IPS DF 6.9 (cell line): ENCODE measurements around the gene TRIP13.
"Not testable (repeated sequence)": the region's sequence is repeated elsewhere in the genome, so short reads cannot be mapped to it uniquely, and the experiment has no call there.

ENCODE experiments used
- DNase-seq: peaks from one replicate; pipeline ENCODE4 v3.0.0-alpha.2; 2013; ENCODE audit warnings: low read depth, low spot score
- H3K27ac ChIP-seq: one replicate; pipeline ENCODE4 v1.5.1; 2013; ENCODE audit warnings: low read length, control low read depth
- H3K27me3 ChIP-seq: 2 replicates; pipeline ENCODE4 v1.6.1; 2013; ENCODE audit warnings: mild to moderate bottlenecking, low read length; ENCODE audit not compliant: control insufficient read depth, insufficient read depth
- H3K36me3 ChIP-seq: 2 replicates; pipeline ENCODE4 v1.6.1; 2013; ENCODE audit warnings: low read length; ENCODE audit not compliant: control insufficient read depth, insufficient read depth
- H3K4me1 ChIP-seq: 2 replicates; pipeline ENCODE4 v1.6.1; 2013; ENCODE audit warnings: low read length; ENCODE audit not compliant: control insufficient read depth, insufficient read depth
- H3K4me3 ChIP-seq: 2 replicates; pipeline ENCODE4 v1.5.1; 2013; ENCODE audit warnings: mild to moderate bottlenecking, low read length
- H3K9me3 ChIP-seq: 2 replicates; pipeline ENCODE4 v1.6.1; 2013; ENCODE audit warnings: low read length, inconsistent platforms; ENCODE audit not compliant: control insufficient read depth, insufficient read depth
- WGBS: extraction: QIAGEN DNeasy Blood & Tissue Kit; methylation state at CpG from one replicate; pipeline ENCODE4 v1.1.7; 2013; ENCODE audit warnings: mixed read lengths, missing lambda C conversion rate; ENCODE audit not compliant: insufficient read length, insufficient coverage; 5-methylcytosine and 5-hydroxymethylcytosine counted together

Gene TRIP13

GRCh38 chr5:919356-920000 is 26.8 kb downstream of the TRIP13 start:
- H3K36me3 ChIP-seq, result peaks cover 20% of the 10 kb centered on the region
- no CpG with 5 or more reads among the region's 9 CpGs for WGBS
- no peak for DNase-seq
- no peaks in the 10 kb centered on the region for H3K27me3 ChIP-seq
- no peaks in the 10 kb centered on the region for H3K4me1 ChIP-seq
- no peak overlapping the region for H3K27ac ChIP-seq
- H3K9me3 ChIP-seq, result no peaks in the 10 kb centered on the region
- H3K4me3 ChIP-seq, result no peak overlapping the region

- no peak for DNase-seq
- Histone ChIP-seq H3K27me3 (no peaks in the 10 kb centered on the region), H3K9me3 (no peaks in the 10 kb centered on the region), H3K4me1 (no peaks in the 10 kb centered on the region), H3K4me3 (no peak overlapping the region), H3K36me3 (peaks cover 18% of the 10 kb centered on the region), H3K27ac (no peak overlapping the region)
- no CpG with 5 or more reads among the region's 7 CpGs for whole genome bisulfite sequencing
These were observed 27.6 kb downstream of the TRIP13 start for GRCh38 chr5:920321-920720.

- H3K27ac ChIP-seq, result no peak overlapping the region
- no peaks in the 10 kb centered on the region for H3K9me3 ChIP-seq
- H3K4me1 ChIP-seq, result no peaks in the 10 kb centered on the region
- WGBS, result no CpG with 5 or more reads among the region's 9 CpGs
- peaks cover 6% of the 10 kb centered on the region for H3K27me3 ChIP-seq
- DNase-seq, result no peak
- H3K36me3 ChIP-seq, result peaks cover 5% of the 10 kb centered on the region; the same call in 1 of the 2 replicates
- no peak overlapping the region for H3K4me3 ChIP-seq
These were observed 29.1 kb downstream of the TRIP13 start for GRCh38 chr5:921456-922435.

GRCh38 chr5:922436-923280 is 30.0 kb downstream of the TRIP13 start:
- no CpG with 5 or more reads among the region's 17 CpGs for WGBS
- Histone ChIP-seq H3K27ac (no peak overlapping the region), H3K4me1 (no peaks in the 10 kb centered on the region), H3K27me3 (peaks cover 6% of the 10 kb centered on the region), H3K9me3 (no peaks in the 10 kb centered on the region), H3K4me3 (no peak overlapping the region), H3K36me3 (no peaks in the 10 kb centered on the region)
- DNase-seq, result no peak

- H3K4me1 ChIP-seq, result no peaks in the 10 kb centered on the region
- H3K9me3 ChIP-seq, result no peaks in the 10 kb centered on the region
- no peak overlapping the region for H3K27ac ChIP-seq
- WGBS, result no CpG with 5 or more reads among the region's 17 CpGs
- no peak overlapping the region for H3K4me3 ChIP-seq
- H3K27me3 ChIP-seq, result peaks cover 6% of the 10 kb centered on the region
- DNase-seq, result peak; percentile 43
- H3K36me3 ChIP-seq, result no peaks in the 10 kb centered on the region
These were observed 30.7 kb downstream of the TRIP13 start for GRCh38 chr5:923281-923873.

GRCh38 chr5:926417-927171 is 33.9 kb downstream of the TRIP13 start:
- H3K27ac ChIP-seq, result no peak overlapping the region
- WGBS, result no CpG with 5 or more reads among the region's 65 CpGs
- H3K9me3 ChIP-seq, result no peaks in the 10 kb centered on the region
- DNase-seq, result peak; percentile 25
- H3K27me3 ChIP-seq, result peaks cover 6% of the 10 kb centered on the region
- H3K36me3 ChIP-seq, result no peaks in the 10 kb centered on the region
- H3K4me3 ChIP-seq, result peak overlapping the region; percentile 4; the same call in 1 of the 2 replicates
- no peaks in the 10 kb centered on the region for H3K4me1 ChIP-seq

GRCh38 chr5:927172-928015 is 34.7 kb downstream of the TRIP13 start:
- DNase-seq, result no peak
- Histone ChIP-seq H3K36me3 (no peaks in the 10 kb centered on the region), H3K27me3 (peaks cover 6% of the 10 kb centered on the region), H3K9me3 (no peaks in the 10 kb centered on the region), H3K4me3 (peak overlapping the region; percentile 4; the same call in 1 of the 2 replicates), H3K27ac (no peak overlapping the region), H3K4me1 (no peaks in the 10 kb centered on the region)
- no CpG with 5 or more reads among the region's 30 CpGs for WGBS

- not testable (repeated sequence) for H3K9me3 ChIP-seq, H3K4me1 ChIP-seq, H3K36me3 ChIP-seq, H3K27me3 ChIP-seq, H3K27ac ChIP-seq, DNase-seq, H3K4me3 ChIP-seq
These were observed 36.5 kb downstream of the TRIP13 start for GRCh38 chr5:929182-929581.

GRCh38 chr5:929596-929995 is 36.9 kb downstream of the TRIP13 start:
- Histone ChIP-seq H3K9me3 (no peaks in the 10 kb centered on the region), H3K27me3 (peaks cover 6% of the 10 kb centered on the region), H3K27ac (no peak overlapping the region), H3K4me1 (no peaks in the 10 kb centered on the region), H3K36me3 (no peaks in the 10 kb centered on the region), H3K4me3 (no peak overlapping the region)
- DNase-seq, result no peak
